ENCODE results near the gene IGDCC3.

The IGDCC3 gene

DNA sequence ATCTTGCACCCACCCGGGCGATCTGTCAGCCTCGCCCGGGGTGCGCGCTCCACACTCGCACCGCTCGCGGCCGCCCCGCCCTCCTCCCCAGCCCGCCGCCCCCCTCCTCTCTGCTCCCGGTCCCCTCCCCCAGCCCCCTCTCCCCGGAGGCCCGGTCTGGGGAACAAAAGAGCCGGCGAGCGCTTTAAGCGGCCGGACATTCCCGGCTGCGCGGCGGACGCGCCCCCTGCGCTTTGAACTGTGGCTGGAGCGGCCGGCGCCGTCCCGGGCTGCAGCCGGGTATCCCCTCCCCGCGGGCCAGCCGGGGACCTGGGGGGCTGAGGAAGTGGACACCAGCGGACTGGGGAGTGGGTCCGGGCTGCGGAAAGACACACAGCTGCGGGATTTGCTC lies at the start of gene IGDCC3:
Gene IGDCC3, minus strand, starts transcription at position 27 of the 391 bp plus-strand sequence. CDS start 214 bp downstream, outside the sequence.
- DNase-seq (ENCODE audit: low read depth): no peak

DNA sequence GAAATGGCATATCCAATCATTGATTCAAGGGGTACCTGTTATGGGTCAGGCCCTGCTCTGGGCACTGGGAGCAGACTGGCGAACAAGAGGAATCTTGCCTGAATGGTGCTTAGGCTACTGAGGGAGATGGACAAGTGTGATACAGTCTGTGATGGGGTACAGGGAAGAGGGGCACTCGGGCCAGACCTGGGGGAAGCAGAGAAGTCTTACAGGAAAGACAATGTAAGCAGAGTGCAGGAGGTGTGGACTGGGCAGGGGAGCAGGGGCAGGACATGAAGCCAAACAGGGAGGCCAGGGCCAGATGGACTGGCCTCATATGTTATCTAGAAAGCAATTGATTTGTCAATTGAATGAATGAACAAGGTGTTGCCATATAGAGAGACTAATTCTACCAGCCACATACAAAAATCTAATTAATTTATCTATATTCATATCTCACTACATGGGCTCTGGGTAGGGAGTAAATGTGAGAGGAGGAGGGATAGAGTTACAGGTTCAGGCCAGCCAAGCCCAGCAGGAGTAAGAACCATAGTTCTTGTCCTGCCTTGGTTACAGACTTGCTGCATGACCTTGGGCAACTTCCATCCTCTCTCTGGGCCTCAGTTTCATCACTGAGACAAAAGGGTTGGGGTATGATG lies 48.5 kb upstream of the IGDCC3 start:
- no peak for DNase-seq (ENCODE audit: low read depth)

DNA sequence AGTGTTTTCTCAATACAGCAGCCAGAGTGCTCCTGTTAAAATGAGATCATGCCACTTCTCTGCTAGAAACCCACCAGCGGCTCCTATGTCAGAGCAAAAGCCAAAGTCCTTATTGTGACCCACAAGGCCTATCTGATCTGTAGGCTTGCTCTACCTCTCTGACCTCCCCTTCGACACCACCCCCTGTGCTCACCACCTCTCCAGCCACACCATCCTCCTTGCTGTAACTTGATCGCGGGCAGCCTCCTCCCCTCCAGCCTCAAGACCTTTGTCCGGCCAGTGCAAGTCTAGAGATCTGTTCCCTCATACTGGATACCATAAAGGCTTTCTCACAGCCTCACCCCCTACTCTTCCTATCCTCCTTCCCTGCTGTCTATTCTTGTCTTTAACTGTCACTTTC lies 46.9 kb upstream of the IGDCC3 start:
- no peak for DNase-seq (ENCODE audit: low read depth)

DNA sequence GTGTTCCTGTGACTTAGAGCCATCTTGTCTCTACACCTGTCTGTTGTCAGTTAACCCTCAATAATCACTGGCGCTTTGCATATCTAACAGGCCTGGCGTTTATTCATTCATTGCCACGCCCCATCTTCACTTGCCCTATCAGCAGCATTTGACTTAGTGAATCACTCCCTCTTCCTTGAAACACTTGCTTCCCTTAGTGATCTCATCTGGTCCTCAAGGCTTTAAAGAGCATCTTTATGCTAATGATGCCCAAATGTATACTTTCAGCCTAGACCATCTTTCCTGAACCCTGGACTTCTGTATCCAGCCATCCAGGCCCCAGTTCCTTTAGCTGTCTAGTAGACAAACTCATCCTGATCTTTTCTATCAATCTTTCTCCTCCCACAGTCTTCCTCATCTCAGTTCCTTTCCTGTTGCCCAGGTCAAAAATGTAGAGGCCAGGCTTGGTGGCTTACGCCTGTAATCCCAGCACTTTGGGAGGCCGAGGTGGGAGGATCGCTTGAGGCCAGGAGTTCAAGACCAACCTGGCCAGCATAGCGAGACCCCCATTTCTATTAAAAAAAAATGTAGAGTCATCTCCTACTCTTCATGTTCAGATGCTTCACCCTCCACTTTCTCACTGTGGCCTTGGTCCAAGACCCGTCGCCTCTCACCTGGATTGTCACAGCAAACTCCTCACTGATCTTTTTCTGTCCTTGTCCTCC lies 46.3 kb upstream of the IGDCC3 start:
- no peak for DNase-seq (ENCODE audit: low read depth)

DNA sequence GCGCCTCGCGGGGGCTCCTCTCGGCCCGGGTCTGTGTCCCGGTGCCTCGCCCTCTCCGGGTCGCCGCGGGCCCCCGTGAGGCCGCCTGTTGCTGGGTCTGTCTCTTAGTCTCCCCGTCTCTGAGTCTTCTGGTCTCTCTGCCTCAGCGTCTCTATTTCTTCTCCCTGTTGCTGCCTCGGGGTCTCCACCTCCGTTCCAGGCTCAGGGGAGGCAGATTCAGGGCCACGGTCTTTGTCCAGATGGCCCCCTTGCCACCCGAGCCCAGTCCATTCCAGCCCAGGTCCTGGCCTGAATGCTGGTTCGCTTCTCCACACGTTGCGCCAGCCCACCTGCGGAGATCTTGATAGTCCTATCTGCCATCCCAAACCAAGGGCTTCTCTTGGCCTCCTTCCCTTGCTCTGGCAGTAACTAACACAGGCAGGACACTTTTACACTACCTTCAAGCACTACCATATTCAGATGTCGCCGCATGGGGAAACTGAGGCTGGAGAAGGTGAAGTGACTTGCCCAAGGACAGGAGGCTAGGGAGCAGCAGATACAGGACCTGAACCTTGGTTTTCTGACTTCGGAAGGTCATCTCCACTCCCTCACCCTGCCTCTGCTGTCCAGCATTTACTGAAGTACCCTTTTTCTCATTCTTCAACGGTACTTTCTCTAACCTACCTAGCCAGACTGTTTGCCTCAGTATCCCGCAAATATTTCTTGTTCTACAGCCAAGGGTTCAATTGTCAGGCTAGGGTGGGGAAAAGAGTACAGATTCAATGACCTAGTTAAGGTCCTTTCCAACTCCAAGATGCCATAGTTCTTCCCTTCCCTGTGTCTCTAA lies 45.6 kb upstream of the IGDCC3 start:
- DNase-seq (ENCODE audit: low read depth): no peak

DNA sequence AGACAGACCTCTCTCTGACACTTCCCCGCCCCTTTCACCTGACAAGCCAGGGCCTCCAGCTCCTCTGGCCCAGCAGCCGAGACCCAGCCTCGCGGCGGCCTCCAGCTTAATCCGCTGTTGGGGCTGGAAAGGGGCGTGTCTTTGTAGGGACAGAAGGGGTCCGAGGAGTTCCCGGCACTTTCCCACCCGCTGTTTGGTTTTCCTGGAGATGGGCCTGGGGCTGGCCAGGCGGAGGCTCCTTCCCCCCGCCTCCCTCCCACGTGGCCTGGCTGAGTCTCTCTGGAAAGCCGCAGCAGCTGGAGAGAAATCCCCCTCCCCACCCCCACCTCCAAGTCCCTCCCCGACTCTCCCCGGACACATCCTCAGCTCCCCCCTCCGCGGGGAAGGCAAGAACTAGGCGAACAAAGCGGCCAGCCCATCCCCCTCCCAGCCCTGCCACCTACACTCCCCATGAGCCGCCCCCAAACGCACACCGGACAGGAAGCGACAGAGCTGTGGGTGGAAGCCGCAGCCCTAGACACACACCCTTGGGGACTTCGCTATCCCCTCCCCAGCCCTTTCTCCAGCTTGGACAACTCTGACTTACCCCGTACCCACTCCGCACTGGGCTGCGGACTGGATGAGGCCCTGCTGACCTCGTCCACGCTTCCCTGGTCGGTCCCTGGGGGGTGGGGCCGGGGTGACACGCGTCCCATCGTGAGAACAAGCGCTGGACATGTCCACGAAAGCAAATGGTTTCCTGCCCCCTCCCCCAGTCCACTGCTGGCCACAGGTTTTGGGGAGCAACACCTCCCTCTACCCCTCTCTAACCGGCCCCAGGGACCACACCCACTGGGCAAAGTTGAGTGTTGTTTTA lies 43.8 kb upstream of the IGDCC3 start:
- no peak for DNase-seq (ENCODE audit: low read depth)

DNA sequence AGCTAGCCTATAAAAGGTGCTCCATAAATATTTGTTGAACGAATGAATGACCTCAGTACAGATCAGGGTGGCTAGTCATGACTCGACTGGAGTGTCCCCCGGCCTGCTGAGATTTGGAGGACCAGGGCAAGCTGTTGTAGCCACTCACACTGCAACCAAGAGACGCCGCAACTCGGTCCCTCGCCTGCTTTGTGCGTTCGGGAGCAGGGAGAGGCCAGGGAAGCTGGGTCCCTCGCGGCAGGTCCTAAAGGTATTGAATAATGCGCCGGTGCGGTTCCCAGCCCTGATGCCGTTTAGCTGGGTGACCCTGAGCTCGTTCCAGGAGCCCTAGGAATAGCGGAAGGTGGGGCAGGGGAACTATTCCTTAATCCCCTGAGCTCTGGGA lies 43.2 kb upstream of the IGDCC3 start:
- no peak for DNase-seq (ENCODE audit: low read depth)

DNA sequence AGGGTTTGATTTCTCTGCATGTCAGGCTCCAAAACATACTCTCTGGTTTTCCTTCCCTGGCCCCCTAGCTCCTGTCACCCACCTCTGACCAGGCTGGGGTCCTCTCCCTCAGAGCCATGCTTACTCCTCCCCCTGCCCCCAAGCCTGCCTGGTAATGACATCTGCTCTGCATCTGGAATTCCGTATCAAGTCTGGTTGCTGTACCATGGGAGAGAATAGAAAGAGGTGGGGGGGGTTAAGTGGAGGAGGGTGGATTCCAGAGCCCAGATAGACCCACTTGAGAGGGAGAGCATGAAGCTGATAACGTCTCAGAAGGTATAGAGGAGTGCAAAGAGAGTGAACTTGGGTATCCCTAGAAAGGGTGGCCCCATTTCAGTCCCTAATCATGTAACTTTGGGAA lies 40.8 kb upstream of the IGDCC3 start:
- no peak for DNase-seq (ENCODE audit: low read depth)

DNA sequence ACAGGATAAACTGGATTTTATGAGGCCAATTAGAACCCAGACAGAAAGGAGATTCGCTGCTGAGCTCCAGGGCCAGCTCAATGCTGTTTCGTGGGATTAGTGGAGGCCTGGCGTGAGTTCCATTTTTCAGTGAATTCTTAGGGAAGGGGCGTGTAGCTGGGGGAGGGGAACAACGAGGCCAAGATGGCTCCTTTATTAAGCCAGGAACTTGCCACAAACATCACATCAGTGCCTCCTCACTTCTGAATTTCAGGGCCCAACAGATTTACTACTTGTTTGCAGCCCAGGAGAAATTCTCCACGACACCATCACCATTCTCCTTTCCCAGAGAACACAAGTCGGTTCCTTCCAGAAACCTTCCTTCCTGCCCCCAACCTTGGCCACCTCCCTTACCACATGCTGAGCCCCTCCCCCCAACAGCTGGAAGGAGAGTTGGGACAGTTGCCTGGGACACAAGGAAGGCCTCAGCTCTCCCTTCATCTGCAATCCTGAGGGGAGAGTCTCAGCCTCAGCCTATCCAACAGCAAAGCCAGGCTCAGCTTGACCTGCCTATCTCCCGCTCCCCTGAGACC lies 39.1 kb upstream of the IGDCC3 start:
- no peak for DNase-seq (ENCODE audit: low read depth)

DNA sequence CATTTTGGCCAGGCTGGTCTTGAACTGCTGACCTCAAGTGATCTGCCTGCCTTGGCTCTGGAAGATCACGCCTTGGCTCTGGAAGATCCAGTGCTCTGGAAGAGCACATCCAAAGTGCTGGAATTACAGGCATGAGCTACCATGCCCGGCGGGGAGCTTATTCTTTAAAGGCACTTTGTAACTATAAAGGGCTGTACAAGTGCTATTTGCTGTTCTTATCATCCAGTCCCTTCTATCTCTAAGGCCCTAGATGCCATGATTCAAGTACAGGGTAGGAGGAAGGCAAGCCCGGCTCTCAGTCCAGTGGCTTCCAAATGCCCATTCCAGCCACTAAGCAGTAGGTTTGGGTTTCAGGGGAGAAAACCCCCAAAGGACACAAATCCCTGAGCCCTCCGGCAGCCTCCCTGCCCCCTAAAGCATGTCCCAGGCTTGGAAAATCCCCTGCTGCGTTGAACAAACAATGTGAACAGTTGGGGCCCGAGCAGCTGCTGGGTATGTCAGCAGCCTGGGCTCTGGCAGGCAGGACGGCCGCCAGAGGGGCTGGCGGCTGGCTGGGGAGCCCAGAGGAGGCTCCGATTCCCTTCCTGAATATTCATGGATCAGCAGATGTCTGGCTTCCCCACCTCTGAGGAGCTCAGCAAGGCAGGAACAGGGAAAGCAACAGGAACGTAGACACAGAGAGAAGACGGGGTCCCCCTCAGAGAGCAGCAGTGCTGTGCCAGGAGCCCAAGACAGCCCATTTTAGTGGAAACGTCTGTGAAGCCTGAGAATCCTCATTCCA lies 37.2 kb upstream of the IGDCC3 start:
- no peak for DNase-seq (ENCODE audit: low read depth)

DNA sequence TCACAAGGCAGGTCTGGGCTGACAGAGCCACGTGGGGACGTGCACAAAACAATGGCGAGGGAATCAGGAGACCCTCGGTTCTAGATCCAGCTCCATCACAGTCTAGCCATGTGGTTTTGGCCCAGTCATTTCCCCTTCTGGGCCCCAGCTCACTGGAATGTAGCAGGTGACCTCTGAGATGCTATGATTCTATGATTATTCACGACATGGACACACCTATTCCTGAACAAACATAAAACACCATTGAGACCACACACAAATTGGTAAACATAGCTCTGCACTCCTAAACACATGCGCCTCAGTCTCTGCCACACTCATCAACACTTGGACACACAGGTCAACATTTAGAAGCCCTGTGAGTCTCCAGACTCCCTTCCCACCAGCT lies 36.0 kb upstream of the IGDCC3 start:
- DNase-seq (ENCODE audit: low read depth): no peak

DNA sequence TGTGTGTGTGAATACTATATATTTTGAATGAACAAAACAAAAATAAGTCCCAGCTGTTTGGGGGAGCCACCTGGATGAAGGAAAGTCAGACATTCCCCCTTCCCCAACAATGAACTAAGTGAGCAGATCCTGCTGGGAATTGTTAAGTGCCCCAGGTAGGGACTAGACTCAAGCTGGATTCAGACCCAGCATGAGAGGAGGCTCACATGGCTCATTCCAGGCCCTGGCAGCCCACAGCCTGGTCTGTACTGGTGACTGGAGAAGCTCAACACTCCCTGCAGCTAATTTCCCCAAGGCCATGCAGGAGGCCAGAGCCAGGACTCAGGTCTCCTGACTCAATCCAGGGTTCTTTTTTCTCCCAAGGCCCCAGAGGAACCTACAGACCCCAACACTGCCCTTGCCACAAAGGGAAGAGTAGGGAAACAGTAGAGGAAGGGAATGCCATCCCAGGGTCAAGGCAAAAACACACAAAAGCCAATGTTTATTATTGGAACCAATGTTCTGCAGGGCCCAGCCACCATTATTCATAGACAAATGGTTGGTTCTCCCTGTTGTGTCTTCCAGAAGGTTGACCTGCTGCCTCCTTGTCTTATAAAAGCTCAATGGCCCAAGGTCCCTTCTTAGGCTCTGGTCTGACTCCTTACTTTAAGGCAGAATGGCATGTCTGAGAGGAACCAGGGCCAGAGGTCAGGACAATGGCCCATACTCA lies 35.4 kb upstream of the IGDCC3 start:
- DNase-seq (ENCODE audit: low read depth): no peak

DNA sequence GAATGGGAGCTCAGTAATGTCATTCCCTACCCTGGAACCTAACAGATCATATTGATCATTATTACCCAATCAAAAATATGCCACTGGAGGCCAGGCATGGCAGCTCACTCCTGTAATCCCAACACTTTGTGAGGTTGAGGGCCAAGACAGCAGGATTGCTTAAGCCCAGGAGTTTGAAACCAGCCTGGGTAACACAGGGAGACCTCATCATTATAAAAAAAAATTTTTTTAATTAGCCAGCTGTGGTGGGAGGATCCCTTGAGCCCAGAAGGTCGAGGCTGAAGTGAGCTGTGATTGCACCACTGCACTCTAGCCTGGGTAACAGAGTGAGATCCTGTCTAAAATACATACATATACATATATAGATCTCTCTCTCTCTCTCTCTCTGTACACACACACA lies 34.8 kb upstream of the IGDCC3 start:
- DNase-seq (ENCODE audit: low read depth): no peak

DNA sequence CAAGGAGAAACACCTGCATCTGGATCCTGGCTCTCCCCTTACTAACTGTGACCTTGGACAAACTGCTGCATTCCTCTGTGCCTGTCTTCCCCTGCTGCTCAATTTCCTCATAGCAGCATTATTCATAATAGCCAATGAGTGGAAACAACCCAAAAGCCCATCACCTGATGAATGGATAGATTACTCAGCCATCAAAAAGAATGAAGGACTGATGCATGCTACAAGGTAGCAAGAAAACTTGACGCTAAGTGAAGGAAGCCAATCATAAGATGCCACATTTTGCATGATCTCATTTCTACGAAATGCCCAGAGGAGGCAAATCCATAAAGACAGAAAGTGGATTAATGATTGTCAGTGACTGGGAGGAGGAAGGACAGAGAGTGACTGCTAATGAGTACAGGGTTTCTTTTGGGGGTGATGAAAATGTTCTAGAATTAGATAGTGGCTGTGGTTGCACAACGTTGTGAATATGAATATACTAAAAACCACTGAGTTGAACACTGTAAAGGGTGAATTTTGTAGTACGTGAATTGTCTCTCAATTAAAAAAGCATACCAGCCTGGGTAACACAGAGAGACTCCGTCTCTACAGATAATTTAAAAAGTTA lies 33.8 kb upstream of the IGDCC3 start:
- DNase-seq (ENCODE audit: low read depth): no peak

DNA sequence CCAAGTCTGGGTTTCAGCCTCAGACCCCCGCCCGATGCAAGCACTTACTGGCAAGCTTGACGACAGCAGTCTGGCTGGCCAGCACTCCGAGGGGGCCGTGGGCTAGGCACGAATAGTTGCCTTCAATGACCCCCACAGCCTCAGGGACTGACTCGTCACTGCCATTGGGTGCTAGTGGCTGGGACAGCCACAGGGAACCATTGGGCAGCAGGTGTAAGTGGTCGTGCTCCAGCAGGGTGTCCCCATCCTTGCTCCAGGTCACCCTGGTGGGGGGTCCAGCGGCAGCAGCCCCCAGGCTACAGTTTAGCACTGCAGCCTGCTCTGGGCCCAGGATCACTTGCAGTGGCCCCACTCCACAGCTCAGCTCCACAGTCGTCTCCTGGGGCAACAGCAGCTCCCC lies 33.2 kb upstream of the IGDCC3 start:
- no peak for DNase-seq (ENCODE audit: low read depth)

DNA sequence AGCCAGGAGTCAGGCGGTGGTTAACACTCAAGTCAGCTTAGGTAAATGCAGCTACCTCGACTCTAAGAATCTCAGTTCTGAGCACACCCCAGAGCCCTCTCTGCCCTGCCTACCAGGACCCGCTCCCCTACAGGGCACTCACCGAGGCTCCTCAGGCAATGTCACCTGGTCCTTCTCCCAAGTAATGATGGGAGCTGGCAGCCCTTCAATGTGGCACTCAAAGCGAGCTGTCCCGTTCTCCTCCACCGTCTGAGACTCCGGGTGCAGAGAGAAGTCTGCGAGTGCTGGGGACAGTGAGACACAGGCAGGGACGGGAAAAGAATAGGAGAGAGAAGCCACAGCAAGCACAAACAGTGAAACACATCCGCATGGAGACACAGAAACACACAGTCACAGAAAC lies 32.2 kb upstream of the IGDCC3 start:
- DNase-seq (ENCODE audit: low read depth): no peak

DNA sequence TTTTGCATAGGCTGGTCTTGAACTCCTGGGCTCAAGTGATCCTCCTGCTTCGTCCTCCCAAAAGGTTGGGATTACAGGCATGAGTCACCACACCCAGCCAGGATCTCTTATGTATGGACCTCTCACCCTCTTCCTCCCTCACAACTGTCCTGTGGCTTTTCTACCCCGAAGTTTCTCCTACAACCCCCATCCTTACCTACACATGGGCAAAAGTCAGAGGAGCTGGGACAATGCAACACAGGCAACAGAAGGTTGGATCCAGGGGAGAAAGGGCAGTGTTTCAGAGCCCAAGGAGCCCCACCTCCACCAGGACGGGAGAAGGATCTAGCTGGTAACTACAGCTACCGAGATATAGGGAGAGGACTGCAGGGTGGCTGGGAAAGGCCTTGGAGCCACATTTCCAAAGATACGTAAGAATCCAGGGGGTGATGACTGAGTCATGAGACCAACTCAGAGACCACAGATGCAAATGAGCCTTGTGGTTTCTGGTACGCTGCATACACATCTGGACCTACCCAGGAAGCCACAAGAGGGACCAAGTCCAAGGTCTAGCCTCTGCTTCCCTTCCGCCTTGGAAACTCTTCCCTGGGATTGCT lies 31.3 kb upstream of the IGDCC3 start:
- DNase-seq (ENCODE audit: low read depth): no peak

DNA sequence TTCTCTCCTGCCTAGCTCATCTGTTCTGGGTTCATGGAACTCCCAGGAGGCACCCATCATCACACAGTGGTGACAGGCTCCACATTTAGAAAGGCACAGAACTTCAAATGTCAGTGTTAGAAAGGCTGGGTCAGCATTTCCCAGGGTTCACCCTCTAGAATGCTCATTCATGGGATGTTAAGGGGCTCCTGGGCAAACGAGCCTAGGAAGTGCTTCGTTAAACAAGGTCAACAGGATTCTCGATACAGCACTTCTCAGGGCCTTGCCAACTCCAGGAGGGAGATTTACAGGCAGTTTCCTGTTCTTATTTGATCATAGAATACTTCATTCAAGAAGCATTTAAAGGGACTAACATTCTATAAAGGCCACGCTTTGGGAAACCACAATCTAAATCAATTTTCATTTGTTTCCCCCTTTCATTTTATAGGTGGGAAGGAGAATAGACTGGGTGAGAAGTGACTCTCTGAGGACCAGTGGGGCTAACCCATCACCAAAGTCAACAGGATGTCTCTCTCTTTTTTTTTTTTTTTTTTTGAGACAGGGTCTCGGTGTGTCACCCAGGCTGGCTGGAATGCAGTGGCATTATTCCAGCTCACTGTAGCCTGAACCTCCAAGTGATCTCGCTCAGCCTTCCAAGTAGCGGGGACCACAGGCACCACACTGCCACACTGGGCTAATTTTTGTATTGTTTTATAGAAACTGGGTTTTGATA lies 30.7 kb upstream of the IGDCC3 start:
- DNase-seq (ENCODE audit: low read depth): no peak

DNA sequence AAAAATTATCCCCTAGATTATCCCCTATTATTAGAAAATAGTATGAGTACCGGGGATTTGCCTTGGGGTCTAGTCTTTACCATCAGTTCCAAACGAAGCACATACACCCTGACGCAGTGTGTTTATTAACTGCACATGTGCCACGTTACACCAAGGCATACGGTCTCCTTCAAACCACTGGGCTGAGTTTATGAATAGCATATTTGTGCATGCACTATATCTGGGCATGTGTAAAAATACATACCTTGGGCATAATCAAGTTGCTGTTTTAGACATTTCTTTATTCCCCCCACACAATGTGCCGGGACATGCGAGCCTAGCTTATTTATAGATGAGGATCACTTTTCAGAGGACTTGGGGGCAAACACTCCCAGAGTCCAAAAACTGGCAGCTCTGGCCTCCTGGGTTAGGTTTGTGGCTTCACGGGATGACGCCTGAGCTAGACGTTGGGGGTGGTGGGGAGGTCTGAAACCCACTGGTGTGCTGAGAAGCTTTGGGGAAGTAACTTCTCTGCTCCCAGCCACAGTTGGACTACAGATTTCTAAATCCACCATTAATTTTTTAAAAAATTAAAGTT lies 28.7 kb upstream of the IGDCC3 start:
- DNase-seq (ENCODE audit: low read depth): no peak
